ACHN (cell line): Measurements from ENCODE around the gene CCNE1.
A peak's percentile ranks its signal among the peaks of the same experiment; 100 is the strongest.

Experiments used
- DNase-seq: peaks from one replicate; pipeline ENCODE4 v3.0.0-alpha.2; 2015
- in situ Hi-C: cut with HindIII; loops from 2 replicates; pipeline ENCODE4 v1.10.0; 2017; ENCODE audit warnings: low sequenced_read_pairs, low pct_ligation_motif_present, low pct_unique_long_range_greater_than_20kb

Gene CCNE1

DNA sequence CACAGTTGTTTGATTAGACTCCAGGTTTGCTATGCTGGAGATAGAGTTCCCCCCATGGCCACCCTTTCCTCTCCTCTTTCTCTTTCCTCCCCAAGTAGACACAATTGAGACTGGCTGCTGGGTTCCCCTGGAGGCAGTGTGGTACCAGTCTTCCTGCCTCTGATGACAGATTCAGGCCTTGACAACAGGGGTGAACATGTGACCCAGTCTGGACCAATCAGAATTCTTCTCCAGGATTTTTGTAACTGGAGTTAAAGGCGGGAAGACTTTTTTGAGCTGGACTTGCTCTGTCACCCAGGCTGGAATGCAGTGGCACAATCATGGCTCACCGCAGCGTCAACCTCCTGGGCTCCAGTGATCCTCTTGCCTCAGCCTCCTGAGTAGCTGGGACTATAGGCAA is 48.7 kb downstream of the CCNE1 start:
- DNase-seq, result no peak
- in situ Hi-C loops, result no loop called here

DNA sequence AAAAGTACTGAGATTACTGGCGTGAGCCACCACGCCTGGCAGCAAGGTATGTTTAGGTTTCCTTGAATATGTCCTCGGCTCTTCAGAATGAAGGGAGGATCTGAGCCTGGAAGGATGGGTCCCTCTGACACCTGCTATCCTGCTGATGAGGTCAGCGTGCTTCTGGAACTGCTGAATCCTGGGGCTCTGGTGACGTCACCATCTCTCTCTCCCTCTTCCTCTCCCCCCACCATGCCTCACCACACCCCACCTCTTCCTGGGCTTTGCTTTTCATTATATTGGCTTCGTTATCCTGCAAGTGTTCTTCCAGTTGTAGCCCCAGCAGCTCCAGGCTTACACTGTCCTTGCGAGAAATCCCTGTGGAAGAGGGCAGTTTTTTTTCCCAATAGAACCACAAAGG is 49.8 kb downstream of the CCNE1 start:
- in situ Hi-C loops, result no loop called here
- no peak for DNase-seq

DNA sequence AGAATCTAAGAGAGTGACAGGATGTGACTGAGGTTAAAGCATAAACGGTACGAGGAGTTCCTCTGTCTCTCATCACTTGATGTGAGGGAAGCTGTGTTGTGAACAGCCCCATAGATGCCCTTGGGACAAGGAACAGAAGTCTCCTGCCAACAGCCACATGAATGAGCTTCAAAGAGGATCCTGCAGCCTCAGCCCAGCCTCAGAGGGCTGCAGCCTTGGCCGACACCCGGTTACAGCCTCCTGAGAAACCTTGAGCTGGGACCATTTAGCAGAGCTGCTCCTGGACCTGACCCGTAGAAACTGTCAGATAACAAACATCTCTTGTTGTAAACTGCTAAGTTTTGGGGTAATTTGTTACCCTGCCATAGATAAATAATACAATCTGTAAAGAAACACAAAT is 54.2 kb downstream of the CCNE1 start:
- in situ Hi-C loops, result no loop called here
- DNase-seq, result no peak

DNA sequence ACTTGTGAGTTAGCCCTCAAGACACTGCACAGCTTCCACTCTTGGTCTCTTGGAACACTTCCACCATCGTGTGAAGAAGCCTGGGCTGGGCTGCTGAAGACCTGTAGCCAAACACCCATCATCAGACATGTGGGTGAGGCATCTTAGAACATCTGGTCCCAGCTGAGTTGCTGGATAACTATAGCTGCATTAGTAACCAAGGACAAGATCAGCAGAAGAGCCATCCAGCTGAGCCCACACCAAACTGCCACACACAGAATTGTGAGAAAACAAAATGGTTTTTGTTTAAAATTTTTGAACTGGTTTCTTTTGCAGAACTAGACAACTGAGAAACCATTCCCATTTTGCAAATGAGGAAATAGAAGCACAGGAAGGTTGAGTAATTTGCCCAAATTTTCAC is 56.2 kb downstream of the CCNE1 start:
- DNase-seq, result no peak
- in situ Hi-C loops, result no loop called here

DNA sequence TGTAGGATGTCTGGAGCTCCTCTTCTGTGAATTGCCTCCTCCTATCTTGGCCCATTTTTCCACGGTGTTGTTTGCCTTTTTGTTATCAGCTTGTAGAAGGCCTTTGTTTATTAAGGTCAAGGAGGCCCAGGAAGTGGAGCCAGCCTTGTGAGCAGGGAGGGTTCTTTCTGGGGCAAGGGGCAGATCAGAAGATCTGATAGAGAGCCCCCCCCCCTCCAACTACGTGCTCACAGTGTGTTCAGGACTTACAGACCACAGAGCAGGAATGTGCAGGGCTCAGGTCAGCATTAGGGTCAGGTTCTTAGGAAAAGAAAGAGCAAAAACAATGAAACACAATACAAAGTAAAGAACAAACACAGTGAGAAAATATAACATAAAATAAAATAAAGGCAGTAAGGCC is 59.4 kb downstream of the CCNE1 start:
- in situ Hi-C loops, result no loop called here
- no peak for DNase-seq

DNA sequence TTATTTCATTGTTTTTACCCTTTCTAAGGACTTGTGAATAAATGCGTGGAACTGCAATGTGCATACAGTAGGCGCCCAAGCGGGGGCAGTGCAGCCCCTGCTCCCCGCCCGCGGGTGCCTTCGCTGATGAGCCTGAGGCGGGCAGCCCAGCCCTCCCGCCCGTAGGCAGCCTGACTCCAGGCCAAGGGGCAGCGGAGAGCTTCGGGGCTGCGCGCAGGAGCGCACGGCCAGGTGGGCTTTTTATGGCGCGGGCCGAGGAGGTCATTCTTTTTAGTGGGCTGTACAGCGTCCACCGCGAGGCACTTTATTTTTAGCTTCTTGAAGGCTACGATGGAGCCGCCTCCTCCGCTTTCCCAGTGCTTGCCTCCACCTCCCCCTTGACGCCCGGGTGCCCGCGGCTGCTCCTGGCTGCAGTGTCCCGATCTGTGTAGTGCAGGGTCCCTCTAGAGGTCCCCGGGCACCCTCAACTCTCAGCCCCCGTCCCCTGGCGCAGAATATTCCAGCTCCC is 60.5 kb downstream of the CCNE1 start:
- in situ Hi-C loops, result no loop called here

DNA sequence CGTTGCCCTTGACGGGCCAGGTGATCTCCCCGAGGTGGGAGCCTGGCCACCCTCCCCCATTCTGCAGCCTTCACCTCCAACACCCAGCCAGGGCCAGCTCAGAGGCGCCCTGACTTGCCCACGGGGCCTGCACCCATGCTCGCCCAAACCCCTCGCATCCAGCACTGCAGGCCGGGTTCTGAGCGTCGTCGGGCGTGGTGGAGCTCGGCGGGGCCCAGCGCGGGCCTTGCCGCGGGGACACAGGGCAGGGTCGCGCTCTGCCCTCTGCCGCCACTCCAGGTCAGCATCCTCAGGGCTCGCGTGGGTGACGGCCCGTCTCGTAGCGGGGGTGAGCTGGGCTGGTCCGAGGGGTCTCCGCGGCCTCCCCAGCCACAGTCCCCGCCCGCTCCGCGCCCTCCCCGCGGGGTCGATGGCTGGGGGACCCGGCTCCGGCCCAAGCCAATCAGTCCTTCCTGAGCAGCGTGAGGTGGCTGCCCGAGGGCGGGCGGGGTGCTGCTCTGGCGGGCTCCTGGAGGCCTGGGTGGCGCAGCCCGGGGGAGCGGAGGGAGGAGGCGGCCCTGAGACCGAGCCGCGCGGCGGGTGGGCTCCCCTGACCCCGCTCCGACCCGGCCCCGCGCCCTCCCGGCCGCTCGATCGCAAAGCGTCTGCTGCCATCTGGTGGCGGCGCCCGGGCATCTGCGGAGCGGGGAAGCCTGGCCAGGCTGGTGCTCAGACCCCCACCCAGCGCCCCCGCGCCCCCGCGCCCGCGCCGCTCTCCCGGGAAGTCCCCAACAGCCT is 61.4 kb downstream of the CCNE1 start:
- in situ Hi-C loops, result no loop called here
- DNase-seq, result peak; percentile 18

More for the DNA sequence above, 60.5 kb downstream of the CCNE1 start:
- no peak for DNase-seq
